BJ (cell line): Measurements from ENCODE around the gene DGKD. TPM values are rescaled to one million over a fixed set of nuclear protein-coding genes. Genes with fewer than 3 reads are reported as not detected.

ENCODE experiments used
- CTCF ChIA-PET: fragments of 350-600 bp; formaldehyde crosslinking; extraction: SDS; loops from one replicate; lab custom pipeline; 2021; ENCODE audit warnings: antibody characterized with exemption, inconsistent platforms; lab: Yijun Ruan, JAX
- POLR2A ChIA-PET: fragments of 300-600 bp; sonication (Branson Sonifier 250); formaldehyde crosslinking; extraction: SDS; loops from one replicate; lab custom pipeline; 2021; ENCODE audit warnings: antibody characterized with exemption; lab: Charles Lee
- DNase-seq: peaks from one replicate; pipeline ENCODE4 v3.0.0-alpha.2; 2011; ENCODE audit warnings: low read depth
- H3K27me3 ChIP-seq: 2 replicates; pipeline ENCODE4 v1.6.0; 2011; ENCODE audit warnings: low read length; ENCODE audit not compliant: control insufficient read depth, insufficient read depth
- H3K36me3 ChIP-seq: 2 replicates; pipeline ENCODE4 v1.5.1; 2011; ENCODE audit warnings: low read length; ENCODE audit not compliant: control insufficient read depth, insufficient read depth
- H3K4me3 ChIP-seq: 2 replicates; pipeline ENCODE4 v1.5.1; 2011; ENCODE audit warnings: low read depth, mild to moderate bottlenecking, control low read depth, low read length
- polyA plus RNA-seq: library from polyadenylated mRNA; depleted of rRNA; stranded (reverse); fragments of >200 nt; gene quantifications from 2 replicates; pipeline ENCODE4 v1.2.3, GENCODE V29; 2011
- TF ChIP-seq, protein P1 (sequence below): IDR thresholded peaks from 2 replicates; pipeline ENCODE4 v1.5.1; 2011; ENCODE audit warnings: low read depth, mild to moderate bottlenecking, control low read depth, inconsistent platforms, low read length, moderate library complexity; ENCODE audit not compliant: insufficient read depth

DGKD gene
- polyA plus RNA-seq, 1 experiment, result 8.5 TPM

DNA sequence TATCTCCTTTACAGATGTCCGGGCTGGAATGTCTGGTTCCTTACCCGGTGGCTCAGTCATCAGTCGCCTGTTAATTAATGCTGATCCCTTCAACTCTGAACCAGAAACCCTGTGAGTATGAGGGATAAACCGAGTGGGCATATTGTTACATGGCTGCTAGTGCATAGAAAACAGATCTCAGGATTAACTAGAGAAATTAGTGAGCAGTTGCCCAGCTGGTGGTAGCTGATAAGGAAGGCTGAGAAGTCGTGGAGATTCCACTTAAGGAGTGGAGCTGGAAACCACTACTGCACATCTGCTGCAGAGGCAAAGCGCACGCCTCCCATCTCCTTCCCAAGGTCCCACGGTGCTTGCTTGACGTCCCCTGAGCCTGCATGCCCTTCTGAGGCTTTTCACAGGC, 97.7 kb downstream of the DGKD start:
- no peak for DNase-seq
- no peak overlapping the region for H3K4me3 ChIP-seq
- no peaks in the 10 kb centered on the region for H3K27me3 ChIP-seq
- POLR2A ChIA-PET, result no interaction called here
- TF ChIP-seq, protein P1, sequence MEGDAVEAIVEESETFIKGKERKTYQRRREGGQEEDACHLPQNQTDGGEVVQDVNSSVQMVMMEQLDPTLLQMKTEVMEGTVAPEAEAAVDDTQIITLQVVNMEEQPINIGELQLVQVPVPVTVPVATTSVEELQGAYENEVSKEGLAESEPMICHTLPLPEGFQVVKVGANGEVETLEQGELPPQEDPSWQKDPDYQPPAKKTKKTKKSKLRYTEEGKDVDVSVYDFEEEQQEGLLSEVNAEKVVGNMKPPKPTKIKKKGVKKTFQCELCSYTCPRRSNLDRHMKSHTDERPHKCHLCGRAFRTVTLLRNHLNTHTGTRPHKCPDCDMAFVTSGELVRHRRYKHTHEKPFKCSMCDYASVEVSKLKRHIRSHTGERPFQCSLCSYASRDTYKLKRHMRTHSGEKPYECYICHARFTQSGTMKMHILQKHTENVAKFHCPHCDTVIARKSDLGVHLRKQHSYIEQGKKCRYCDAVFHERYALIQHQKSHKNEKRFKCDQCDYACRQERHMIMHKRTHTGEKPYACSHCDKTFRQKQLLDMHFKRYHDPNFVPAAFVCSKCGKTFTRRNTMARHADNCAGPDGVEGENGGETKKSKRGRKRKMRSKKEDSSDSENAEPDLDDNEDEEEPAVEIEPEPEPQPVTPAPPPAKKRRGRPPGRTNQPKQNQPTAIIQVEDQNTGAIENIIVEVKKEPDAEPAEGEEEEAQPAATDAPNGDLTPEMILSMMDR, result no peak
- H3K36me3 ChIP-seq, result peaks cover 11% of the 10 kb centered on the region
- CTCF ChIA-PET, result interaction anchor here (3.1 to 3.8 kb wide), 2 partner anchors 8 to 260 kb away, joined by 15 to 17 read pairs; no protein-coding TSS in a partner anchor

DNA sequence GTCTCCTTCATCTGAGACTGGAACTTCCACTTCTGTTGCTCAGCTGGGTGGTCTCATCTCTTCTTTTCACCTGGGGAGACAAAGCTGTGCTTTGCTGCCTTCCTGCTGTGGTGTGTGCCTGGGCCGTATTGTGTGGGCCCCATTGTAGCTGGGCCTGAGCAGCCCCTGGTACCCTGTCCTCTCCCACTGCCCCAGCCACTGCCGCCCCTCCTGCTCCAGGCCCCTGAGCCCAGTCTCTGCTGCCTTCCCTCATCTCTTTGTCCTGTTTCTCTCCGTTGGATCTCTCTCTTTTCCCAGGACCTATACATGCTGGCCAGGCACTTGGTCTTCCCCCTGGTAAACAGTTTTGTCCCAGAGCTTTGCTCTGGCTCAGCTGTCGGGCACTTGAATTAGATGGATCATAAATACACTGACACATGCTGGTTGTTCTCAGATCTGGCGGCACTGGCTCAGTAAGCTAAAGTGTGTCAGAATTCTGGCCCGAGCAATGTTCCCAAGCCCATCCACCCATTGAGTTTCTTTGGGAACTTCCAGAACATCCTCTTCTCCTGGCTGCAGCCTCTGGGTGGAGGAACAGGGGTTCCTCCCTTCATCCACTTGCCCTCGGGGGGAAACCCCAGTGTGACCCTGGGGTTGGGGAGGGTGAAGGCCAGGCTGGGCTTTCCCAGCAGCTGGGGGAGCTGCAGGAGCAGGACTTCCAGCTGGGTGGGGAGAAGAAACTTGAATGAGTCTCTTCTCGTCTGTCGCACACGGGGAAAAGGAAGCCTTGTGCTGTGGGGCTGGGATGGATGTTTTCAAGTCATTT, 99.0 kb downstream of the DGKD start:
- Histone ChIP-seq H3K4me3 (no peak overlapping the region), H3K27me3 (no peaks in the 10 kb centered on the region), H3K36me3 (peaks cover 15% of the 10 kb centered on the region)
- ChIA-PET CTCF (interaction anchor here (1.1 to 3.8 kb wide), 3 partner anchors 10 to 258 kb away, joined by 3 to 17 read pairs (median 15); no protein-coding TSS in a partner anchor), POLR2A (no interaction called here)
- DNase-seq, result no peak
- TF ChIP-seq, protein P1, result no peak

DNA sequence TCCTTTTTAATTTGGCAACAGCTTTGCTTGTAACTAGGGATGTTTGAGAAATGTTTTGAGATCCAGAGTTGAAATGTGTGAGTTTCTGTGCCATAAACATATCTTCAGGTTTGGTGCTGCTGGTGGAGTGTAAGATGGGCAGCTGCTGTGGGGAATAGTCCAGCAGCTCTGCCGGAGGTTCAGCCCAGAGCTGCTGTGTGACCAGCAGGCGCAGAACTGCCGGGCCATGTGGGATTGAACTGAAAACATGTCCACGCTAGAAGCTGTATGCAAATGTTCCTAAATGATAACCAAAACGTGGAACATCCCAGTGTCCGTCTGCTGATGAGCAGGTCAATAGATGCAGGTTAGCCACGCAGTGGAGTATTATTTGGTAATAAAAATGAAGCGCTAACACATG, 99.6 kb downstream of the DGKD start:
- ChIA-PET CTCF (interaction anchor here (1.1 to 3.8 kb wide), 3 partner anchors 10 to 258 kb away, joined by 3 to 17 read pairs (median 15); no protein-coding TSS in a partner anchor), POLR2A (no interaction called here)
- no peaks in the 10 kb centered on the region for H3K27me3 ChIP-seq
- no peak overlapping the region for H3K4me3 ChIP-seq
- H3K36me3 ChIP-seq, result peaks cover 15% of the 10 kb centered on the region
- DNase-seq, result no peak
- TF ChIP-seq, protein P1, result no peak

DNA sequence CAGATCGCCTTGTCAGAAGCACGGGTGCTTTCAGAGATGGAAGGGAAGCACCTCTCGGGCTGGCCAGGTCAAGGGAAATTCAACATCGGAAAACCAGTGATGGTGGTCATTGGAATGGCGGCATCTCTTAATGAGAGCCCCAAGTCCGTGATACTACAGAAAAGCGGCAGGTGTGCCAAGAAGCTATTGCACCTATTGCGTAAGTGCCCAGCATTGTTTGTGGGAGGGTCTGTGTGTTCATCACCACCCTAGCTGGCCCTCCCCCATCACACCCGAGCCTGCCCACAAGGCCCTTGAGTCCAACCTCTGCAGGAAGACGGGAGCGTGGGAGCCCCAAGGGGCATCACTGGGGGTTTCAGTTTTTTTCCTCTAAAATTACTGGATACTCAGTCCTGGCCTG, 100.7 kb downstream of the DGKD start:
- no peak for DNase-seq
- POLR2A ChIA-PET, result no interaction called here
- Histone ChIP-seq H3K27me3 (no peaks in the 10 kb centered on the region), H3K36me3 (peaks cover 11% of the 10 kb centered on the region), H3K4me3 (no peak overlapping the region)
- CTCF ChIA-PET, result interaction anchor here (1.5 kb wide), 1 partner anchor 12 kb away, joined by 6 read pairs; no protein-coding TSS in a partner anchor
- TF ChIP-seq, protein P1, result no peak

DNA sequence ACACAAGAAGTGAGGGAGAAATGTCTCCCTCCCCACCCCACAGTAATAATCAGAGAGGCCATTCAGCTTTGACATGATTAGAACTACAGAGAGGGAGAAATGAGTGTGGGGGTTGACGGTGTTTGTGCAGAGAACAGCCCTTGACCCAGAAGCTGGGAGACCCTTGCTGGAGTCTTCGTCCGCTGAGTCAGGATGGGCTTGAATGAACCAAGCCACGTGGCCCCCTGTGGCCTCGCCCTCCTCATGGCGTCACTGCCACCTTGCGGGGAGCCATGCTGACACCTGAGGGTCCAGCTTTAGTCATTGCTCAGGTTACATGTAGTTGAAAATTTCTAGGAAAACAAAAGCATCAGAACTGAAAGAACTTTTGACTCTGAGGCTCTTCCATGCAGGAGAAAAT, 101.2 kb downstream of the DGKD start:
- Histone ChIP-seq H3K4me3 (no peak overlapping the region), H3K36me3 (peaks cover 14% of the 10 kb centered on the region), H3K27me3 (no peaks in the 10 kb centered on the region)
- ChIA-PET CTCF (interaction anchor here (1.5 kb wide), 1 partner anchor 12 kb away, joined by 6 read pairs; no protein-coding TSS in a partner anchor), POLR2A (no interaction called here)
- TF ChIP-seq, protein P1, result no peak
- DNase-seq, result no peak
